ENCODE results near the gene TSC2. TPM values are rescaled to one million over a fixed set of nuclear protein-coding genes. Genes with fewer than 3 reads are reported as not detected.

TSC2 gene
- total RNA-seq, 4 donors from 2014 or later = 88.3 to 206 (median 127) TPM

DNA sequence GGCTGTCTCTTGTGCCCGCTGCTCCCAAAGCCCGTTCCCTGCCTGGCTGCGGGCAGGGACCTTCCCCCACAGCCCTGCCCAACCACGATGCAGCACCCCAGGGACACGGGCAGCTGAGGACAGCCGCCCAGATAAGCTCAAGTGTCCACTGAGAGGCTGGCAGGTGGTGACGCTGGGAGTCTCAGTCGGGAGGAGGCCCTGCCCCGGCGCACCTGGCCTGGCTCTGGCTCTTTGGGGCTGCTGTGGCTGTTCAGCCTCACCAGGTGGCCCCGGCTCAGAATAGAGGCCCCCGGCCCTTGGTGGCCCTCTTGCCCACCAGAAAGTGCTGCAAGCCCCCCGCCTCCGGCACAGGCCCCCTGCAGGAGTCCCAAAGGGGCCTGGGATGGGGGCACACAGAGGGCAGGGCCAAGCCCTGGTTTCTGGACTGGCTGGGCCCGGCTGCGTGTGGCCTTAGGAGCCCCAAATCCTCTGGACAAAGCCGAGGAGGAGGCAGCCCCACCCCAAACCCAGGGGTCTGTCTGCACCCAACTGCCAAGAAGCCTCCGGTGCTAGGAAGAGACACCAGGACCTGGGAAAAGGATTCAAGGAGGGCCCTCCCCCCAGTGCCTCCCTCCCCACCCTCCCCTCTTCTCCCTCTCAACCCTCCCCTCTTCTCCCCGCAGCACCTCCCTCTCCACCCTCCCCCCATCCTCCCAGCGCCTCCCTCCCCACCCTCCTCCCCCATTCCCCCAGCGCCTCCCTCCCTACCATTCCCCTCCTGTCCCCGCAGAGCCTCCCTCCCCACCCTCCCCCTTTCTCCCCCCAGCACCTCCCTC lies 5.4 kb upstream of the TSC2 start:
- H3K4me1 ChIP-seq = peaks cover 58 to 90% (median 78%) of the 10 kb centered on the region in 4 donors
- WGBS, 2 donors (ENCODE audit: low coverage in 1 of 2) = 61% methylated on average over 20 of the region's 22 CpGs; no CpG with 5 or more reads in 1 of the 2 donors
- intact Hi-C loops (cut with DNase I; ENCODE audit: low total_unique reads) = loop anchor here (10.0 kb wide), 1 partner anchor 1608 kb away; no protein-coding TSS in a partner anchor

DNA sequence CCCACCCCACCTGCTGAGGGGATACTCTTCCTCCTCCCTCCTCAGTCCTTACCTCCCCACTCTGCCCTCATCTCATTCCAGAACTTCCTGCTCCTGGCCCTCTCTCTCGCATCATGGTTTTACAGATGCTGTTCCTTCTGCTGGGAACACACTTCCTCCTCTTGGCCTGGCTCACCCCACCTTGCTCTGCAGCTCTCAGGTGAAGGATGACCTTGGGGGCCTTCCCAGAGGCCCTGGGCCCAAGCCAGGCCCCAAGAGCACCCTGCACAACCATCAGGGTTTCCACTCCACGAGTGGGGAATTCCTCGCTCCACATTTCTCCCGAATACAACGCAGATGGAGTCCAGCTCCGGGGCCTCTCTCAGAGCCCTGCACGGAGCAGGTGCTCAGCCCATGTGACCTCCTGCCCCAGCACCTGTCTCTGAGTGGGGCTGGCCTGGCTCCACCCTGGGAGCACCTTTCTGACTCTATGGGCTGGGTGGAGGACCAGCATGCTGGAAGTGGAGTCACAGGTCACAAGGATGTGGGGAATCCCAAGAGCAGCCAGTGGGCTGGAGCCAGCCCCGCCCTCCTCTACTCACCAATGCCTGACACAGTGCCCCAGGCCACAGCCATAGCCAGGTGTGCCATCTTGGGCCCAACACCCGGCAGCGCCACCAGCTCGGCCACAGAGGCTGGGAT lies 4.7 kb upstream of the TSC2 start:
- no peaks in the 10 kb centered on the region for H3K27me3 ChIP-seq
- in situ Hi-C loops (cut with MboI; ENCODE audit: low pct_ligation_motif_present in 1 of 4, low pct_unique_long_range_greater_than_20kb in 1 of 4, low sequenced_read_pairs in 3 of 4) (no loop called here), intact Hi-C loops (cut with DNase I; ENCODE audit: low total_unique reads) (loop anchor here (10.0 kb wide), 1 partner anchor 1608 kb away; no protein-coding TSS in a partner anchor)
- peak overlapping the region; percentile 76 to 87 (median 82) for H3K27ac ChIP-seq
- DNase-seq = peak; percentile 69
- 59% methylated on average over 10 of the region's 11 CpGs; no CpG with 5 or more reads in 1 of the 2 donors for WGBS, 2 donors (ENCODE audit: low coverage in 1 of 2)
- H3K4me1 ChIP-seq = peaks cover 57 to 84% (median 76%) of the 10 kb centered on the region in 4 donors
- H3K4me3 ChIP-seq = no peak overlapping the region
- TF ChIP-seq POLR2A (IDR thresholded peaks at IDR 0.05) (peak; percentile 13), POLR2AphosphoS5 (IDR thresholded peaks at IDR 0.05) (peak in 2 of 3 donors; percentile 19 to 20)
- TF ChIP-seq, protein P1, sequence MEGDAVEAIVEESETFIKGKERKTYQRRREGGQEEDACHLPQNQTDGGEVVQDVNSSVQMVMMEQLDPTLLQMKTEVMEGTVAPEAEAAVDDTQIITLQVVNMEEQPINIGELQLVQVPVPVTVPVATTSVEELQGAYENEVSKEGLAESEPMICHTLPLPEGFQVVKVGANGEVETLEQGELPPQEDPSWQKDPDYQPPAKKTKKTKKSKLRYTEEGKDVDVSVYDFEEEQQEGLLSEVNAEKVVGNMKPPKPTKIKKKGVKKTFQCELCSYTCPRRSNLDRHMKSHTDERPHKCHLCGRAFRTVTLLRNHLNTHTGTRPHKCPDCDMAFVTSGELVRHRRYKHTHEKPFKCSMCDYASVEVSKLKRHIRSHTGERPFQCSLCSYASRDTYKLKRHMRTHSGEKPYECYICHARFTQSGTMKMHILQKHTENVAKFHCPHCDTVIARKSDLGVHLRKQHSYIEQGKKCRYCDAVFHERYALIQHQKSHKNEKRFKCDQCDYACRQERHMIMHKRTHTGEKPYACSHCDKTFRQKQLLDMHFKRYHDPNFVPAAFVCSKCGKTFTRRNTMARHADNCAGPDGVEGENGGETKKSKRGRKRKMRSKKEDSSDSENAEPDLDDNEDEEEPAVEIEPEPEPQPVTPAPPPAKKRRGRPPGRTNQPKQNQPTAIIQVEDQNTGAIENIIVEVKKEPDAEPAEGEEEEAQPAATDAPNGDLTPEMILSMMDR (IDR thresholded peaks at IDR 0.05) = no peak
- no peaks in the 10 kb centered on the region for H3K9me3 ChIP-seq
- no peaks in the 10 kb centered on the region for H3K36me3 ChIP-seq

More for the DNA sequence above, 5.4 kb upstream of the TSC2 start:
- Histone ChIP-seq H3K36me3 (no peaks in the 10 kb centered on the region), H3K27ac (peak overlapping the region; percentile 76 to 87 (median 82)), H3K27me3 (no peaks in the 10 kb centered on the region), H3K4me3 (no peak overlapping the region), H3K9me3 (no peaks in the 10 kb centered on the region)
- TF ChIP-seq, protein P1 (IDR thresholded peaks at IDR 0.05) = no peak
- TF ChIP-seq POLR2AphosphoS5 (IDR thresholded peaks at IDR 0.05) = peak in 1 of 3 donors; percentile 23
- no peak for TF ChIP-seq EP300 (IDR thresholded peaks at IDR 0.05; ENCODE audit: low read depth)
- no peak for TF ChIP-seq POLR2A (IDR thresholded peaks at IDR 0.05)
- in situ Hi-C loops (cut with MboI; ENCODE audit: low pct_ligation_motif_present in 1 of 4, low pct_unique_long_range_greater_than_20kb in 1 of 4, low sequenced_read_pairs in 3 of 4) = no loop called here
- no peak for DNase-seq

DNA sequence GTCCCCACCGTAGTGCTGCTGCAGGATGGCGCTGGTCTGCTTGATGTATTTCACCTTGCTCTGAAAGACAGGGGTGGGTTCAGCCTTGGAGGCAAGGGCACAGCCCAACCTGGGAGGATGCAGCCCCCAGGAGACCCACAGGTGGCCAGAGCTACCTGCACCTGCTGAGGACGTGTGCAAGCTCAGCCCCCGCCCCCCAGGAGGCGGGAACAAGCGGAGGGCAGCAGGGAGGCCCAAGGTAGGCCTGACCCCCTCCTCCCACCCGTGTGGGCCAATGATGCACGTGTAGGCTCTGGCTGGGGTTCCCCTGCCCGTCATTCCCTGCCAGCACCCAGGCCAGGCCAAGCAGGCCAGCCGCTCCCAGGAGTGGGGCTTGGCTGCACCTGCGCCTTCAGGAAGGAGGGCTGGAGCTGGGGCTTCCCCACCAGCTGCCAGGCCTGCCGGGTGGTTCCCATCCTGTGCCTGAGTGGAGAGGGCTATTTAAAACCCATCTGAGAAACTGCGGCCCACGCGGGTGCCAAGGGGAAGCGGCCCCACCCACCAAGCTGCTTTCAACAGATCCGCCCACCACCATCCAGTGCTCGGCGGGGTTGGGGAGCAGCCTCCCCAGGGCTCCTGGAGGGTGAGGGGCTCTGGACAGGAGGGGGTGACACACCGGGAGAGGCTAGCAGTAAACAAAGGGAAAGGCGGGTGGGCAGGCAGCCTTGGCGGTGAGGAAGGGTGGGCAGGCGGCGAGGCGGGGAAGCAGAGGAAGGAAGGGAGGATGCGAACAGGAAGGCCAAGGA lies 3.9 kb upstream of the TSC2 start:
- peak; percentile 72 for DNase-seq

More for the DNA sequence above, 3.9 kb upstream of the TSC2 start:
- Histone ChIP-seq H3K27me3 (no peaks in the 10 kb centered on the region), H3K4me3 (no peak overlapping the region), H3K9me3 (no peaks in the 10 kb centered on the region), H3K36me3 (no peaks in the 10 kb centered on the region), H3K27ac (peak overlapping the region; percentile 76 to 87 (median 82)), H3K4me1 (peaks cover 60 to 84% (median 78%) of the 10 kb centered on the region in 4 donors)
- TF ChIP-seq POLR2AphosphoS5 (IDR thresholded peaks at IDR 0.05) (peak in 2 of 3 donors; percentile 35 to 48), POLR2A (IDR thresholded peaks at IDR 0.05) (no peak)
- TF ChIP-seq, protein P1 (IDR thresholded peaks at IDR 0.05) = no peak
- in situ Hi-C loops (cut with MboI; ENCODE audit: low pct_ligation_motif_present in 1 of 4, low pct_unique_long_range_greater_than_20kb in 1 of 4, low sequenced_read_pairs in 3 of 4) = no loop called here
- intact Hi-C loops (cut with DNase I; ENCODE audit: low total_unique reads) = loop anchor here (10.0 kb wide), 1 partner anchor 1609 kb away; no protein-coding TSS in a partner anchor
- 44 to 46% methylated on average over 6 to 25 of the region's 26 CpGs for WGBS, 2 donors (ENCODE audit: low coverage in 1 of 2)

Measured in transverse colon (tissue), 4 donors.